GM12878 (cell line): ENCODE results near the gene DOCK2. TPM values are rescaled to one million over a fixed set of nuclear protein-coding genes. Genes with fewer than 3 reads are reported as not detected.
A peak's percentile ranks its signal among the peaks of the same experiment; 100 is the strongest.

Source experiments
- ATAC-seq: fragments of 200-7000 bp; cut with Tn5 transposase; 3 replicates; pipeline ENCODE4 v1.9.1; 2020; ENCODE audit warnings: mild to moderate bottlenecking, moderate library complexity
- BruUV-seq: library from RNA; stranded (reverse); fragments of 400-500 nt; replicated peaks from 2 replicates; lab custom pipeline; 2021; lab: Mats Ljungman, UMichigan
- CTCF ChIA-PET: fragments of 300-600 bp; sonication (Branson Sonifier 250); formaldehyde crosslinking; extraction: SDS; loops from one replicate; lab custom pipeline; 2021; ENCODE audit warnings: inconsistent platforms; lab: Yijun Ruan, JAX
- POLR2A ChIA-PET: fragments of 350-600 bp; formaldehyde crosslinking; extraction: SDS; loops from one replicate; lab custom pipeline; 2021; ENCODE audit warnings: inconsistent platforms; lab: Charles Lee
- RAD21 ChIA-PET: fragments of 300-600 bp; sonication (Branson Sonifier 250); formaldehyde crosslinking; loops from one replicate; lab custom pipeline; 2023; ENCODE audit warnings: antibody characterized with exemption; ENCODE audit not compliant: unreplicated experiment; lab: Charles Lee
- SMC1A ChIA-PET: fragments of 300-600 bp; sonication (Branson Sonifier 250); formaldehyde crosslinking; loops from one replicate; lab custom pipeline; 2023; ENCODE audit not compliant: unreplicated experiment, uncharacterized antibody; lab: Charles Lee
- DNase-seq: peaks from one replicate; pipeline ENCODE4 v3.0.0-alpha.2; 2011; ENCODE audit warnings: low read depth, low spot score
- FAIRE-seq: peaks from 3 replicates; lab custom pipeline; 2011; peaks lifted over from hg19 to GRCh38; lab: Jason Lieb, UNC
- H2AFZ ChIP-seq: 2 replicates; pipeline ENCODE4 v1.6.0; 2011; ENCODE audit warnings: low read depth, low read length, control low read depth; ENCODE audit not compliant: control insufficient read depth
- H3K27ac ChIP-seq: 2 replicates; pipeline ENCODE4 v1.5.1; 2011; ENCODE audit warnings: control low read depth; ENCODE audit not compliant: control insufficient read depth, insufficient read depth
- H3K27me3 ChIP-seq, 2 experiments: replicated peaks in 1 of 2; 2 replicates each; pipeline versions ENCODE4 v1.6.0 to v1.6.1; 2011; ENCODE audit warnings: low read length in 1 of 2; ENCODE audit not compliant: control insufficient read depth in 2 of 2, insufficient read depth in 2 of 2
- H3K36me3 ChIP-seq, 2 experiments: 2 replicates each; pipeline ENCODE4 v1.5.1; 2011; ENCODE audit warnings: low read length in 1 of 2; ENCODE audit not compliant: control insufficient read depth in 2 of 2, insufficient read depth in 2 of 2
- H3K4me1 ChIP-seq: 2 replicates; pipeline ENCODE4 v1.6.1; 2011; ENCODE audit warnings: mild to moderate bottlenecking, low read length, moderate library complexity, mixed read lengths; ENCODE audit not compliant: control insufficient read depth, insufficient read depth
- H3K4me2 ChIP-seq: 2 replicates; pipeline ENCODE4 v1.6.0; 2011; ENCODE audit warnings: control low read depth; ENCODE audit not compliant: control insufficient read depth, insufficient read depth
- H3K4me3 ChIP-seq: fragments of 200-600 bp; sonication (generic); 2 replicates; pipeline ENCODE4 v1.5.1; 2016
- H3K79me2 ChIP-seq: 2 replicates; pipeline ENCODE4 v1.6.0; 2011; ENCODE audit warnings: low read length; ENCODE audit not compliant: control insufficient read depth, insufficient read depth
- H3K9ac ChIP-seq: 2 replicates; pipeline ENCODE4 v1.8.0; 2011; ENCODE audit warnings: low read length, control low read depth, mixed read lengths; ENCODE audit not compliant: control insufficient read depth, insufficient read depth
- H3K9me3 ChIP-seq: replicated peaks from 3 replicates; pipeline ENCODE4 v1.5.1; 2011; ENCODE audit warnings: mild to moderate bottlenecking, low read length; ENCODE audit not compliant: control insufficient read depth, insufficient read depth
- H4K20me1 ChIP-seq: 2 replicates; pipeline ENCODE4 v1.6.0; 2011; ENCODE audit not compliant: control insufficient read depth, insufficient read depth
- ASH2L ChIP-seq: fragments of 300-600, 200-600 bp; sonication (generic); IDR thresholded peaks from 2 replicates; pipeline ENCODE4 v1.6.1; 2017; ENCODE audit warnings: low read depth, mild to moderate bottlenecking, borderline replicate concordance
- BCL11A ChIP-seq: IDR thresholded peaks from 2 replicates; pipeline ENCODE4 v1.6.1; 2011; ENCODE audit warnings: low read depth, low read length
- CBX5 ChIP-seq: sonication (generic); IDR thresholded peaks from 2 replicates; pipeline ENCODE4 v1.6.1; 2016; ENCODE audit warnings: low read depth, moderate library complexity, mild to moderate bottlenecking, inconsistent platforms
- CHD2 ChIP-seq: IDR thresholded peaks from 2 replicates; pipeline ENCODE4 v1.6.1; 2011; ENCODE audit warnings: low read depth, low read length, improper control_type of control experiment, borderline replicate concordance
- EZH2 ChIP-seq: IDR thresholded peaks from 2 replicates; pipeline ENCODE4 v1.6.1; 2012; ENCODE audit warnings: low read depth, mild to moderate bottlenecking, control low read depth, inconsistent platforms, low read length, borderline replicate concordance; ENCODE audit not compliant: control insufficient read depth
- SIN3A ChIP-seq: IDR thresholded peaks from 2 replicates; pipeline ENCODE4 v1.6.1; 2012; ENCODE audit warnings: low read depth, low read length, improper control_type of control experiment
- SPI1 ChIP-seq: IDR thresholded peaks from 2 replicates; pipeline ENCODE4 v1.6.1; 2011; ENCODE audit warnings: low read depth, mild to moderate bottlenecking, low read length, moderate library complexity, borderline replicate concordance; ENCODE audit not compliant: insufficient read depth
- STAT3 ChIP-seq: IDR thresholded peaks from 2 replicates; pipeline ENCODE4 v1.6.1; 2011; ENCODE audit warnings: low read depth, low read length, improper control_type of control experiment
- ZNF384 ChIP-seq: IDR thresholded peaks from 2 replicates; pipeline ENCODE4 v1.6.1; 2012; ENCODE audit warnings: low read depth, mild to moderate bottlenecking, low read length, improper control_type of control experiment, borderline replicate concordance
- WGBS: methylation state at CpG from one replicate; pipeline ENCODE4 v1.1.6; 2016; ENCODE audit warnings: low lambda C conversion rate; ENCODE audit not compliant: insufficient replicate concordance, insufficient coverage; ENCODE audit errors: missing lambda C conversion rate; 5-methylcytosine and 5-hydroxymethylcytosine counted together
- in situ Hi-C: fragments of 300-500 bp; cut with MboI; formaldehyde crosslinking; loops from 9 replicates; pipeline ENCODE4 v1.14.3; 2018; ENCODE audit warnings: mixed read lengths
- intact Hi-C: fragments of 100-400 bp; cut with micrococcal nuclease; formaldehyde crosslinking; loops from one replicate; pipeline ENCODE4 v1.14.2; 2022; ENCODE audit not compliant: unreplicated experiment
- polyA plus RNA-seq, 11 experiments: library from polyadenylated mRNA; depleted of rRNA in 4 of 11; unstranded in 6 of 11; stranded (reverse) in 5 of 11; fragments of >200 nt; fragmentation: Nextera tagmentation in 4 of 11; fragmentation: Illumina TruSeq in 1 of 11; extraction: Ambion mirVana in 4 of 11; extraction: Trizol in 1 of 11; gene quantifications; 1 replicate in 1 of 11; 2 replicates in 10 of 11; pipeline versions ENCODE4 v1.2.1 to v1.2.3, GENCODE V29; 2011 to 2016; ENCODE audit warnings: inconsistent platforms in 2 of 11, missing spikeins in 2 of 11, low read depth in 1 of 11
- total RNA-seq, 4 experiments: library from RNA; depleted of rRNA in 3 of 4; stranded (reverse); fragments of >200 nt in 3 of 4; fragmentation: Illumina TruSeq in 1 of 4; extraction: Trizol in 1 of 4; gene quantifications; 2 replicates each; pipeline versions ENCODE4 v1.2.1 to v1.2.3, GENCODE V29; 2013 to 2021
- TF ChIP-seq, protein P1 (sequence below): IDR thresholded peaks from 2 replicates; pipeline ENCODE4 v1.6.1; 2012; ENCODE audit warnings: low read depth, low read length, improper control_type of control experiment
- TF ChIP-seq, protein P2 (sequence below): fragments of 450-650 bp; IDR thresholded peaks from 2 replicates; pipeline ENCODE4 v1.6.1; 2014; ENCODE audit warnings: mild to moderate bottlenecking
- TF ChIP-seq, protein P3 (sequence below): IDR thresholded peaks from 2 replicates; pipeline ENCODE4 v1.6.1; 2011; ENCODE audit warnings: mild to moderate bottlenecking, low read depth, low read length, moderate library complexity; ENCODE audit not compliant: insufficient replicate concordance

DOCK2 gene
- total and polyA plus RNA-seq, 10 of the 15 experiments (the other 5 are each of a cell fraction or from before 2014, with no cell fraction given) = 34.2 to 192 (median 118) TPM

DNA sequence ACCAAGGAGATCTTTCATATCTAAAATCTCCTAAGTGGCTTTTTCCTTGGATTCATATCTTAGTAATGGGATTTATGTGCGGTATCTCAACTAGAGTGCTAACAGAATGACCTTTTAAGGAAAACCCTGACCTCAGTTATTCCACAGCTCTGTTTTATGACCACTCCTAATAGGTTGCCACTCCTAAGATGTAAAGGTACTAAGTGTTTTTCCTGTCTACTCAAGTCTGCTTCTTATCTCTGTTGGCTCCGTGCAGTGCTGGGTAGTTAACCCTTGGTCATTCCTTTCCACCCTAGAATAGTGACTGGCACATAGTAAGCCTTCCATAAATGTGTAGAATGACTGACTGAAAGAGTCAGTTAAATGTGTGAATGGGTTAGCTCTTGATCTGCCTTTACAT lies 161.4 kb downstream of the DOCK2 start:
- Histone ChIP-seq H3K79me2 (peaks cover 1% of the 10 kb centered on the region), H3K9ac (no peak overlapping the region), H3K4me1 (peaks cover 15% of the 10 kb centered on the region), H3K4me2 (no peak overlapping the region), H3K9me3 (no peaks in the 10 kb centered on the region; the same call in 2 of the 3 replicates), H3K4me3 (no peak overlapping the region), H3K27ac (no peak overlapping the region), H4K20me1 (no peaks in the 10 kb centered on the region), H2AFZ (no peak overlapping the region), H3K27me3 (no peaks in the 10 kb centered on the region), H3K36me3 (peaks cover 11 to 19% of the 10 kb centered on the region in 2 experiments)
- intact Hi-C loops = no loop called here
- no peak for DNase-seq
- TF ChIP-seq CBX5 (no peak), CHD2 (no peak), SIN3A (no peak), EZH2 (no peak), SPI1 (no peak), ASH2L (no peak), STAT3 (no peak), BCL11A (no peak), ZNF384 (no peak)
- TF ChIP-seq, protein P1, sequence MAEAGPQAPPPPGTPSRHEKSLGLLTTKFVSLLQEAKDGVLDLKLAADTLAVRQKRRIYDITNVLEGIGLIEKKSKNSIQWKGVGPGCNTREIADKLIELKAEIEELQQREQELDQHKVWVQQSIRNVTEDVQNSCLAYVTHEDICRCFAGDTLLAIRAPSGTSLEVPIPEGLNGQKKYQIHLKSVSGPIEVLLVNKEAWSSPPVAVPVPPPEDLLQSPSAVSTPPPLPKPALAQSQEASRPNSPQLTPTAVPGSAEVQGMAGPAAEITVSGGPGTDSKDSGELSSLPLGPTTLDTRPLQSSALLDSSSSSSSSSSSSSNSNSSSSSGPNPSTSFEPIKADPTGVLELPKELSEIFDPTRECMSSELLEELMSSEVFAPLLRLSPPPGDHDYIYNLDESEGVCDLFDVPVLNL = no peak
- TF ChIP-seq, protein P2, sequence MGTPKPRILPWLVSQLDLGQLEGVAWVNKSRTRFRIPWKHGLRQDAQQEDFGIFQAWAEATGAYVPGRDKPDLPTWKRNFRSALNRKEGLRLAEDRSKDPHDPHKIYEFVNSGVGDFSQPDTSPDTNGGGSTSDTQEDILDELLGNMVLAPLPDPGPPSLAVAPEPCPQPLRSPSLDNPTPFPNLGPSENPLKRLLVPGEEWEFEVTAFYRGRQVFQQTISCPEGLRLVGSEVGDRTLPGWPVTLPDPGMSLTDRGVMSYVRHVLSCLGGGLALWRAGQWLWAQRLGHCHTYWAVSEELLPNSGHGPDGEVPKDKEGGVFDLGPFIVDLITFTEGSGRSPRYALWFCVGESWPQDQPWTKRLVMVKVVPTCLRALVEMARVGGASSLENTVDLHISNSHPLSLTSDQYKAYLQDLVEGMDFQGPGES = no peak
- TF ChIP-seq, protein P3, sequence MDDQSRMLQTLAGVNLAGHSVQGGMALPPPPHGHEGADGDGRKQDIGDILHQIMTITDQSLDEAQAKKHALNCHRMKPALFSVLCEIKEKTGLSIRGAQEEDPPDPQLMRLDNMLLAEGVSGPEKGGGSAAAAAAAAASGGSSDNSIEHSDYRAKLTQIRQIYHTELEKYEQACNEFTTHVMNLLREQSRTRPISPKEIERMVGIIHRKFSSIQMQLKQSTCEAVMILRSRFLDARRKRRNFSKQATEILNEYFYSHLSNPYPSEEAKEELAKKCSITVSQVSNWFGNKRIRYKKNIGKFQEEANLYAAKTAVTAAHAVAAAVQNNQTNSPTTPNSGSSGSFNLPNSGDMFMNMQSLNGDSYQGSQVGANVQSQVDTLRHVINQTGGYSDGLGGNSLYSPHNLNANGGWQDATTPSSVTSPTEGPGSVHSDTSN = no peak
- 98% methylated on average over 2 of the region's 2 CpGs for WGBS
- ChIA-PET CTCF (interaction anchor here (1.1 to 1.4 kb wide), 2 partner anchors 8 to 19 kb away, joined by 4 to 5 read pairs; no protein-coding TSS in a partner anchor), POLR2A (interaction anchor here (2.7 to 3.0 kb wide), 2 partner anchors 13 to 19 kb away, joined by 11 to 14 read pairs; no protein-coding TSS in a partner anchor), RAD21 (interaction anchor here (0.5 to 4.9 kb wide), 7 partner anchors 16 to 96 kb away, joined by 3 to 30 read pairs (median 4); no protein-coding TSS in a partner anchor), SMC1A (interaction anchor here (1.0 to 16.6 kb wide), 8 partner anchors 11 to 172 kb away, joined by 3 to 368 read pairs (median 4); no protein-coding TSS in a partner anchor)
- no TSS peak for BruUV-seq
- in situ Hi-C loops = no loop called here
- no peak for ATAC-seq
- peak; percentile 65 for FAIRE-seq
